ENCODE data around the gene B3GAT1.

Gene B3GAT1

GRCh38 chr11:134333312-134333711 lies 78.7 kb downstream of the B3GAT1 start:
- no peak for DNase-seq (ENCODE audit: low read depth)

DNA sequence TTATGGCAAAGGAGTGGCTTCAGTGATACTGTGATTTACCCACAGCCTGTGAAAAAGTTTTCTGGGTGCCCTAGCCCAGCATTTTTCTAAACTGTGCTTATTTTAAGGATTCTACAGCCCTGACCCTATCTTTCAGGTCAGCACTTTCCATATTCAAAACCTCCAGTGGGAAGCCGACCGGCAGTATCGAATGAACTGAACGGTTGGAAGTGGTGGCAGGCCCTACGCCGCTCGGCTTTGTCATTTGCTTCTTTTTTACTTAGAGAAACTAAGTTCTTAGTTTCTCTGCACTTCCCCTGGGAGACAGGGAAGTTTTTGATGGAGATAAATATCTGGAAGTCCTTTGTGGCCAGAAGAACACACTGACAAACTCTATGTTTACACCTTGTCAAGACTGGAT lies 79.3 kb downstream of the B3GAT1 start:
- DNase-seq (ENCODE audit: low read depth) = no peak

- DNase-seq (ENCODE audit: low read depth) = peak; percentile 9
These were observed 79.8 kb downstream of the B3GAT1 start for GRCh38 chr11:134332189-134332631.

- peak; percentile 68 for DNase-seq (ENCODE audit: low read depth)
These were observed 80.5 kb downstream of the B3GAT1 start, which contains the start of gene GLB1L2 for GRCh38 chr11:134331354-134332188. Gene GLB1L2 (plus strand): TSS chr11:134331988. CDS start chr11:134332062, 74 bp downstream.

GRCh38 chr11:134330611-134331353 lies 81.3 kb downstream of the B3GAT1 start:
- DNase-seq (ENCODE audit: low read depth) = no peak

All from stimulated activated CD8-positive, alpha-beta memory T cell treated with anti-CD3 and anti-CD28 coated beads, Interleukin-12 subunit alpha, Interleukin-12 subunit beta, amount 100 ng/mL, for 4 hours (primary cell).